Skin epidermis (tissue), 12 donors: ENCODE measurements around the gene OR51E1.

ENCODE experiments used
- H3K27ac ChIP-seq, 21 experiments: fragments of 200-600 bp; sonication (generic) in 11 of 21; one replicate each; pipeline ENCODE4 v1.5.0; 2020; ENCODE audit warnings: mild to moderate bottlenecking in 3 of 21, inconsistent platforms in 2 of 21, moderate library complexity in 2 of 21
- H3K4me3 ChIP-seq, 7 experiments: fragments of 200-600 bp; sonication (generic) in 2 of 7; one replicate each; pipeline ENCODE4 v1.5.0; 2020; ENCODE audit warnings: inconsistent platforms in 2 of 7, mild to moderate bottlenecking in 2 of 7, moderate library complexity in 1 of 7

Gene OR51E1

DNA sequence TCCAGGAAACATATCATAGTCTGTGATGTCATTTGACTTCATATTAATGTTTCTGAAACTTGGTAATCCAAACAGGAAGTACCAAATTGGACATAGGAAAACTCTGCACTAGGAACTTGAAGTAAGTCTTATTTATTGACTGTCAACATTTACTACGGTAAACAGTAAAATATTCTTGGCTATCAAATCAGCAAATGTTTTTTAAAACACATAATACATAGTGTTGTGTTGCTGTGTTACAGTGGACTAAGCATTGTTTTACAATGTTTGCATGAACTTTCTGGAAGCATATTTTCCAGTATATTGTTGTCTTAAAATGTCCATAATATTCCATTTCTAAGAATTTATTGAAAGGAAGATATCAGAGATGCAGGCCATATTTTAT, 56.6 kb downstream of the OR51E1 start:
- Histone ChIP-seq H3K27ac (no peak overlapping the region), H3K4me3 (no peak overlapping the region)

GRCh38 chr11:4704054-4704789, 60.4 kb downstream of the OR51E1 start, which contains the start of gene MMP26:
Gene MMP26, plus strand, starts transcription at chr11:4704784.
- Histone ChIP-seq H3K27ac (no peak within 1 kb of the TSS), H3K4me3 (no peak within 1 kb of the TSS)

DNA sequence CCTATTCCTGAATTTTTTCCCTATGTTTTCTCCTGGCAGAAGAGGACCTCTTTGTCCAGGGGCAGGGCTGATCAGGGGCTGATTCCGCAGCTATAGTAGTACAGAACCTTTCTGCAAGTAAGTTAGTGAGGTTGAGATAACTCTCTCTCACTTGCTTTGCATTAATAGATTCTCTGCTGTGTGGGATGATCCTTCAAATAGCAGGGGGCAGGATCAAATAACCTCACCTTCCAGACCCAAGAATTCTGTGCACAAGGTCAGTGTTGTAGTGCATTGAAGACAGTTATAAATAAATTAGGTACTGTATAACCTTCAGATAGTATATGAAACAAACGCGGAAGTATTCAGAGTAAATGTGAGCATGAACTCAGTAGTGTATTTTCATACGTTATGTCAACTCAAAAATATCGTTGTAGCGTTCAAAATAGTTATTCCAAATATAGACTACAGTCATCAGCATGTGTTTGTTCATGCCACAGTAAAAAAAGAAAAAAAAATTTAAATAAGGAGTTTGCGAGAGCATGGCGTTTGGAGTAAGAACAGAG, 61.1 kb downstream of the OR51E1 start:
- H3K27ac ChIP-seq = no peak overlapping the region

More for the DNA sequence above, 61.1 kb downstream of the OR51E1 start:
- no peak overlapping the region for H3K4me3 ChIP-seq
